PC-3 (cell line): ENCODE results near the gene DVL1.
"Not testable (repeated sequence)": the region's sequence is repeated elsewhere in the genome, so short reads cannot be mapped to it uniquely, and the experiment has no call there.

Experiments used
- CTCF ChIP-seq: fragments of 300-600 bp; sonication (generic); conservative IDR thresholded peaks from 2 replicates; pipeline ENCODE4 v1.5.1; 2017; ENCODE audit warnings: antibody characterized with exemption, low read depth, mild to moderate bottlenecking, low read length
- EZH2phosphoT487 ChIP-seq: fragments of 300-600 bp; sonication (generic); IDR thresholded peaks from 2 replicates; pipeline ENCODE4 v1.6.1; 2018; ENCODE audit warnings: mild to moderate bottlenecking, antibody characterized with exemption, low read length, borderline replicate concordance

- not testable (repeated sequence) for TF ChIP-seq CTCF, EZH2phosphoT487
Observed at GRCh38 chr1:1385339-1385738, 36.1 kb upstream of the DVL1 start.
